HEK293 (cell line): Measurements from ENCODE around the gene CEP20.
"Not testable (repeated sequence)": the region's sequence is repeated elsewhere in the genome, so short reads cannot be mapped to it uniquely, and the experiment has no call there.

Experiments
- CTCF ChIA-PET: fragments of 350-600 bp; formaldehyde crosslinking; extraction: SDS; loops from one replicate; lab custom pipeline; 2021; ENCODE audit warnings: antibody characterized with exemption; lab: Yijun Ruan, JAX
- POLR2A ChIA-PET: fragments of 300-600 bp; formaldehyde crosslinking; extraction: SDS; loops from one replicate; lab custom pipeline; 2020; ENCODE audit warnings: antibody characterized with exemption, inconsistent platforms; lab: Yijun Ruan, JAX
- H3K27ac ChIP-seq: fragments of 200-500 bp; sonication (Bioruptor generic); 2 replicates; pipeline ENCODE4 v1.5.1; 2014; ENCODE audit warnings: low read depth, low read length, control low read depth, inconsistent platforms; ENCODE audit errors: extremely low read depth
- H3K36me3 ChIP-seq, 2 experiments: fragments of 200-500 bp in 1 of 2; sonication (Bioruptor generic) in 1 of 2; 1 replicate in 1 of 2; 2 replicates in 1 of 2; pipeline ENCODE4 v1.5.1; 2014 to 2017; ENCODE audit warnings: inconsistent platforms in 2 of 2, low read length in 2 of 2; ENCODE audit not compliant: control insufficient read depth in 2 of 2, insufficient read depth in 1 of 2
- H3K4me1 ChIP-seq: fragments of 200-500 bp; sonication (Bioruptor generic); 2 replicates; pipeline ENCODE4 v1.5.1; 2014; ENCODE audit warnings: mild to moderate bottlenecking, low read length, inconsistent platforms; ENCODE audit not compliant: control insufficient read depth, insufficient read depth
- H3K4me3 ChIP-seq: 2 replicates; pipeline ENCODE4 v1.5.1; 2011; ENCODE audit warnings: low read depth, mild to moderate bottlenecking, control low read depth, low read length, moderate library complexity
- H3K9me3 ChIP-seq: fragments of 200-500 bp; sonication (Bioruptor generic); 2 replicates; pipeline ENCODE4 v1.5.1; 2014; ENCODE audit warnings: low read depth, low read length, inconsistent platforms; ENCODE audit not compliant: control insufficient read depth, insufficient read depth
- HOXC10 ChIP-seq: sonication (generic); formaldehyde crosslinking; IDR thresholded peaks from 2 replicates; pipeline ENCODE4 v1.8.1; 2023; ENCODE audit warnings: mild to moderate bottlenecking, missing genetic modification reagents
- HOXD13 ChIP-seq: sonication (generic); formaldehyde crosslinking; IDR thresholded peaks from 2 replicates; pipeline ENCODE4 v1.8.0; 2022; ENCODE audit warnings: missing genetic modification reagents, borderline replicate concordance
- MYNN ChIP-seq: fragments of 450-650 bp; formaldehyde crosslinking; IDR thresholded peaks from 2 replicates; pipeline ENCODE4 v1.5.1; 2016; ENCODE audit warnings: missing biosample characterization, missing genetic modification characterization, borderline replicate concordance
- SP7 ChIP-seq: fragments of 450-650 bp; formaldehyde crosslinking; IDR thresholded peaks from 2 replicates; pipeline ENCODE4 v1.5.1; 2016; ENCODE audit warnings: missing biosample characterization, missing genetic modification characterization
- ZEB2 ChIP-seq: fragments of 450-650 bp; formaldehyde crosslinking; IDR thresholded peaks from 2 replicates; pipeline ENCODE4 v1.5.1; 2016; ENCODE audit warnings: missing biosample characterization, missing genetic modification characterization
- ZFP69B ChIP-seq: fragments of 450-650 bp; formaldehyde crosslinking; IDR thresholded peaks from 2 replicates; pipeline ENCODE4 v1.5.1; 2016; ENCODE audit warnings: missing biosample characterization, missing genetic modification characterization
- ZNF404 ChIP-seq: fragments of 450-650 bp; formaldehyde crosslinking; IDR thresholded peaks from 2 replicates; pipeline ENCODE4 v1.5.1; 2017; ENCODE audit warnings: missing biosample characterization, missing genetic modification characterization
- ZNF76 ChIP-seq: fragments of 450-650 bp; formaldehyde crosslinking; IDR thresholded peaks from 2 replicates; pipeline ENCODE4; 2016; ENCODE audit warnings: low read depth, missing biosample characterization, missing genetic modification characterization, borderline replicate concordance
- ZNF830 ChIP-seq: fragments of 450-650 bp; IDR thresholded peaks from 2 replicates; pipeline ENCODE4 v1.5.0; 2018; ENCODE audit warnings: missing biosample characterization, missing genetic modification characterization, low read depth, mild to moderate bottlenecking, moderate library complexity
- TF ChIP-seq, protein P1 (sequence below): fragments of 450-650 bp; formaldehyde crosslinking; IDR thresholded peaks from 2 replicates; pipeline ENCODE4 v1.5.1; 2017; ENCODE audit warnings: missing biosample characterization, missing genetic modification characterization
- TF ChIP-seq, protein P2 (sequence below): fragments of 450-650 bp; IDR thresholded peaks from 2 replicates; pipeline ENCODE4 v1.5.1; 2018; ENCODE audit warnings: missing biosample characterization, mild to moderate bottlenecking, missing genetic modification characterization
- TF ChIP-seq, protein P3 (sequence below): fragments of 450-650 bp; IDR thresholded peaks from 2 replicates; pipeline ENCODE4 v1.5.1; 2018; ENCODE audit warnings: missing biosample characterization, missing genetic modification characterization
- TF ChIP-seq, protein P4 (sequence below): fragments of 450-650 bp; formaldehyde crosslinking; IDR thresholded peaks from 2 replicates; pipeline ENCODE4; 2016; ENCODE audit warnings: missing biosample characterization, missing genetic modification characterization
- TF ChIP-seq, protein P5 (sequence below): fragments of 450-650 bp; formaldehyde crosslinking; IDR thresholded peaks from 2 replicates; pipeline ENCODE4 v1.5.1; 2016; ENCODE audit warnings: missing biosample characterization, missing genetic modification characterization, borderline replicate concordance

Gene CEP20

DNA sequence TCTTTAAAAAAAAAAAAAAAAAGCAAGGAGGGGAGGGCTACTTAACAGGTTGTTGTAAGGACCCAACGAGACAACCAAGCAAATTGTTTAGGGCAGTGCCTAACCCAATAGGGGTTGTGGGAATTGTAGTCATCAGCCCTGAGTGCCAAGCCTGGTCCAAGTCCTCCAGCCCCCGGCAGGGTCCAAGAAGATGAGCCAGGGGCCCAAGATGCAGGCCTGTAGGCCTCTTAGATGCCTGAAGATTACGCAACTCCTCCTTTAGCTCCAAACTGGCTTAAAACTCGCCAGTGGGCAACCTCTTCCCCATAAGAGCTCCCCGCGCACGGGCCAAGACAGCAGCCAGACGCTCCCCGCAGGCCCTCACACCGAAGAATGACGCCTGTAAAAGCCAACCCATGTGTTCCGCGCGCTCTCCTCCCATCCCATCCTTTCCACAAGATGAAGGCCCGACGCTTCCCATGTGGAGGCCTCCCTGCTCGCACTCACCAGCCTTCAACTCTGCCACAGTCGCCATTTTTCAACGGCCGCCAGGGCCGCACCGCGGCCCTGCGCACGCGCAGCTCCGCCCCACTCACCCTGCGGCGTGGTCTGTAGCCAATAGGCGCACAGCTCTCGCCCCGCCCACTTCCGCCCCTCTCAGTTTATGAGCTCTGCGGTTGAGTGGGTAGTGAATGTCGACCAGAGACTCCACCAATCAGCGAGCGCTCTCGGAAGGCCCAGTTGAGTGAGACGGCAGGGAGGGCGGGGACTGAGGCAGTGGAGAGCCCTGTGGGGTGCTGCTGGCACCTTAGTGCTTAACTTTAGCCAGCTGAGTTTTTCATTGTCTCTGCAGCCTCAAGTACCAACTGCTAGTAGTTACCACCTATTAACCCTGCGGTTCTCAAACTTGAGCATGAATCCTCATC lies at the start of gene CEP20 (continued):
- TF ChIP-seq, protein P1, sequence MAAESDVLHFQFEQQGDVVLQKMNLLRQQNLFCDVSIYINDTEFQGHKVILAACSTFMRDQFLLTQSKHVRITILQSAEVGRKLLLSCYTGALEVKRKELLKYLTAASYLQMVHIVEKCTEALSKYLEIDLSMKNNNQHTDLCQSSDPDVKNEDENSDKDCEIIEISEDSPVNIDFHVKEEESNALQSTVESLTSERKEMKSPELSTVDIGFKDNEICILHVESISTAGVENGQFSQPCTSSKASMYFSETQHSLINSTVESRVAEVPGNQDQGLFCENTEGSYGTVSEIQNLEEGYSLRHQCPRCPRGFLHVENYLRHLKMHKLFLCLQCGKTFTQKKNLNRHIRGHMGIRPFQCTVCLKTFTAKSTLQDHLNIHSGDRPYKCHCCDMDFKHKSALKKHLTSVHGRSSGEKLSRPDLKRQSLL (tag by site-specific recombination), result no peak
- TF ChIP-seq MYNN (tag by site-specific recombination) (no peak), ZNF404 (no peak), ZNF830 (no peak), HOXD13 (CRISPR knock-in tag) (peak; percentile 100), HOXC10 (CRISPR knock-in tag) (0 out of 2 replicates have a peak, but pooled peaks have one; percentile 72), ZNF76 (tag by site-specific recombination) (peak; percentile 73; the same call in 1 of the 2 replicates), SP7 (tag by site-specific recombination) (peak; percentile 59), ZFP69B (tag by site-specific recombination) (peak; percentile 54), ZEB2 (tag by site-specific recombination) (no peak)
- TF ChIP-seq, protein P2, sequence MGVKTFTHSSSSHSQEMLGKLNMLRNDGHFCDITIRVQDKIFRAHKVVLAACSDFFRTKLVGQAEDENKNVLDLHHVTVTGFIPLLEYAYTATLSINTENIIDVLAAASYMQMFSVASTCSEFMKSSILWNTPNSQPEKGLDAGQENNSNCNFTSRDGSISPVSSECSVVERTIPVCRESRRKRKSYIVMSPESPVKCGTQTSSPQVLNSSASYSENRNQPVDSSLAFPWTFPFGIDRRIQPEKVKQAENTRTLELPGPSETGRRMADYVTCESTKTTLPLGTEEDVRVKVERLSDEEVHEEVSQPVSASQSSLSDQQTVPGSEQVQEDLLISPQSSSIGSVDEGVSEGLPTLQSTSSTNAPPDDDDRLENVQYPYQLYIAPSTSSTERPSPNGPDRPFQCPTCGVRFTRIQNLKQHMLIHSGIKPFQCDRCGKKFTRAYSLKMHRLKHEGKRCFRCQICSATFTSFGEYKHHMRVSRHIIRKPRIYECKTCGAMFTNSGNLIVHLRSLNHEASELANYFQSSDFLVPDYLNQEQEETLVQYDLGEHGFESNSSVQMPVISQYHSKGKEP (tag by site-specific recombination), result no peak
- TF ChIP-seq, protein P3, sequence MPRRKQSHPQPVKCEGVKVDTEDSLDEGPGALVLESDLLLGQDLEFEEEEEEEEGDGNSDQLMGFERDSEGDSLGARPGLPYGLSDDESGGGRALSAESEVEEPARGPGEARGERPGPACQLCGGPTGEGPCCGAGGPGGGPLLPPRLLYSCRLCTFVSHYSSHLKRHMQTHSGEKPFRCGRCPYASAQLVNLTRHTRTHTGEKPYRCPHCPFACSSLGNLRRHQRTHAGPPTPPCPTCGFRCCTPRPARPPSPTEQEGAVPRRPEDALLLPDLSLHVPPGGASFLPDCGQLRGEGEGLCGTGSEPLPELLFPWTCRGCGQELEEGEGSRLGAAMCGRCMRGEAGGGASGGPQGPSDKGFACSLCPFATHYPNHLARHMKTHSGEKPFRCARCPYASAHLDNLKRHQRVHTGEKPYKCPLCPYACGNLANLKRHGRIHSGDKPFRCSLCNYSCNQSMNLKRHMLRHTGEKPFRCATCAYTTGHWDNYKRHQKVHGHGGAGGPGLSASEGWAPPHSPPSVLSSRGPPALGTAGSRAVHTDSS (tag by site-specific recombination), result no peak
- TF ChIP-seq, protein P4, sequence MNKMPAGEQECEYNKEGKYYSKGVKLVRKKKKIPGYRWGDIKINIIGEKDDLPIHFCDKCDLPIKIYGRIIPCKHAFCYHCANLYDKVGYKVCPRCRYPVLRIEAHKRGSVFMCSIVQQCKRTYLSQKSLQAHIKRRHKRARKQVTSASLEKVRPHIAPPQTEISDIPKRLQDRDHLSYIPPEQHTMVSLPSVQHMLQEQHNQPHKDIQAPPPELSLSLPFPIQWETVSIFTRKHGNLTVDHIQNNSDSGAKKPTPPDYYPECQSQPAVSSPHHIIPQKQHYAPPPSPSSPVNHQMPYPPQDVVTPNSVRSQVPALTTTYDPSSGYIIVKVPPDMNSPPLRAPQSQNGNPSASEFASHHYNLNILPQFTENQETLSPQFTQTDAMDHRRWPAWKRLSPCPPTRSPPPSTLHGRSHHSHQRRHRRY (tag by site-specific recombination), result no peak
- TF ChIP-seq, protein P5, sequence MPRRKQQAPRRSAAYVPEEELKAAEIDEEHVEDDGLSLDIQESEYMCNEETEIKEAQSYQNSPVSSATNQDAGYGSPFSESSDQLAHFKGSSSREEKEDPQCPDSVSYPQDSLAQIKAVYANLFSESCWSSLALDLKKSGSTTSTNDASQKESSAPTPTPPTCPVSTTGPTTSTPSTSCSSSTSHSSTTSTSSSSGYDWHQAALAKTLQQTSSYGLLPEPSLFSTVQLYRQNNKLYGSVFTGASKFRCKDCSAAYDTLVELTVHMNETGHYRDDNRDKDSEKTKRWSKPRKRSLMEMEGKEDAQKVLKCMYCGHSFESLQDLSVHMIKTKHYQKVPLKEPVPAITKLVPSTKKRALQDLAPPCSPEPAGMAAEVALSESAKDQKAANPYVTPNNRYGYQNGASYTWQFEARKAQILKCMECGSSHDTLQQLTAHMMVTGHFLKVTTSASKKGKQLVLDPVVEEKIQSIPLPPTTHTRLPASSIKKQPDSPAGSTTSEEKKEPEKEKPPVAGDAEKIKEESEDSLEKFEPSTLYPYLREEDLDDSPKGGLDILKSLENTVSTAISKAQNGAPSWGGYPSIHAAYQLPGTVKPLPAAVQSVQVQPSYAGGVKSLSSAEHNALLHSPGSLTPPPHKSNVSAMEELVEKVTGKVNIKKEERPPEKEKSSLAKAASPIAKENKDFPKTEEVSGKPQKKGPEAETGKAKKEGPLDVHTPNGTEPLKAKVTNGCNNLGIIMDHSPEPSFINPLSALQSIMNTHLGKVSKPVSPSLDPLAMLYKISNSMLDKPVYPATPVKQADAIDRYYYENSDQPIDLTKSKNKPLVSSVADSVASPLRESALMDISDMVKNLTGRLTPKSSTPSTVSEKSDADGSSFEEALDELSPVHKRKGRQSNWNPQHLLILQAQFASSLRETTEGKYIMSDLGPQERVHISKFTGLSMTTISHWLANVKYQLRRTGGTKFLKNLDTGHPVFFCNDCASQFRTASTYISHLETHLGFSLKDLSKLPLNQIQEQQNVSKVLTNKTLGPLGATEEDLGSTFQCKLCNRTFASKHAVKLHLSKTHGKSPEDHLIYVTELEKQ (tag by site-specific recombination), result no peak

DNA sequence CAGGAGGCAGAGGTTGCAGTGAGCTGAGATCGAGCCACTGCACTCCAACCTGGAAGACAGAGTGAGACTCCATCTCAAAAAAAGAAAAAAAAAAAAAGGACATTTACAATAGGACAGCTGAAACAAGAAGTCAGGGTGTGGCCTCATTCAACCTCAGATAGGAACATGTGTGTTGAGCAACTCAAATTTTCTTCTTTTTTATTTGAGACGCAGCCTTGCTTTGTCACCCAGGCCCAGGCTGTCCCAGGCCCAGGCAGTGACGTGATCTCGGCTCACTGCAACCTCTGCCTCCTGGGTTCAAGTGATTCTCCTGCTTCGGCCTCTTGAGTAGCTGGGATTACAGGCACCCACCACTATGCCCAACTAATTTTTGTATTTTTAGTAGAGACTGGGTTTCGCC lies 48.4 kb upstream of the CEP20 start:
- not testable (repeated sequence) for H3K36me3 ChIP-seq

More for the DNA sequence above, 48.4 kb upstream of the CEP20 start:
- POLR2A ChIA-PET, H3K4me1 ChIP-seq, H3K4me3 ChIP-seq, H3K9me3 ChIP-seq, H3K27ac ChIP-seq: not testable (repeated sequence)
- CTCF ChIA-PET, result interaction anchor here (0.7 kb wide), 1 partner anchor 159 kb away, joined by 5 read pairs; no protein-coding TSS in a partner anchor
